DOHH2 (cell line): Measurements from ENCODE around the gene PRDM16.

ENCODE experiments used
- H3F3A ChIP-seq: fragments of 200-600 bp; sonication (generic), shearing (Covaris generic); 2 replicates; pipeline ENCODE4 v1.6.0; 2016; ENCODE audit warnings: antibody characterized with exemption, mild to moderate bottlenecking; ENCODE audit not compliant: control insufficient read depth, insufficient read depth
- H3K27ac ChIP-seq: fragments of 200-600 bp; sonication (generic); 2 replicates; pipeline ENCODE4 v1.5.1; 2014; ENCODE audit warnings: low read depth, mild to moderate bottlenecking, low read length, moderate library complexity
- H3K27me3 ChIP-seq: fragments of 200-600 bp; sonication (generic); 2 replicates; pipeline ENCODE4 v1.6.1; 2014; ENCODE audit warnings: mild to moderate bottlenecking, low read length, mixed read lengths; ENCODE audit not compliant: control insufficient read depth
- H3K36me3 ChIP-seq: fragments of 200-600 bp; sonication (generic); 2 replicates; pipeline ENCODE4 v1.6.1; 2014; ENCODE audit warnings: mild to moderate bottlenecking, low read length, moderate library complexity, mixed read lengths; ENCODE audit not compliant: control insufficient read depth
- H3K4me1 ChIP-seq: fragments of 200-600 bp; sonication (generic); 2 replicates; pipeline ENCODE4 v1.6.1; 2014; ENCODE audit warnings: mild to moderate bottlenecking, low read length, mixed read lengths; ENCODE audit not compliant: control insufficient read depth
- H3K4me2 ChIP-seq: fragments of 200-600 bp; sonication (generic); 2 replicates; pipeline ENCODE4 v1.6.0; 2014; ENCODE audit warnings: mild to moderate bottlenecking, low read length, moderate library complexity
- H3K4me3 ChIP-seq: fragments of 200-600 bp; sonication (generic); 2 replicates; pipeline ENCODE4 v1.5.1; 2014; ENCODE audit warnings: mild to moderate bottlenecking, low read length, mixed read lengths
- H3K79me2 ChIP-seq: fragments of 200-600 bp; sonication (generic); 2 replicates; pipeline ENCODE4 v1.6.1; 2014; ENCODE audit warnings: mild to moderate bottlenecking, low read length, mixed read lengths; ENCODE audit not compliant: control insufficient read depth
- H3K9me2 ChIP-seq: fragments of 200-600 bp; sonication (generic); replicated peaks from 2 replicates; pipeline ENCODE4 v1.6.1; 2014; ENCODE audit warnings: mild to moderate bottlenecking, low read length, mixed read lengths; ENCODE audit not compliant: control insufficient read depth
- H3K9me3 ChIP-seq: fragments of 200-600 bp; sonication (generic); 2 replicates; pipeline ENCODE4 v1.6.1; 2014; ENCODE audit warnings: antibody characterized with exemption, low read length, mixed read lengths; ENCODE audit not compliant: control insufficient read depth, insufficient read depth
- H4K20me1 ChIP-seq: fragments of 200-600 bp; sonication (generic); 2 replicates; pipeline ENCODE4 v1.6.0; 2014; ENCODE audit warnings: low read depth, mild to moderate bottlenecking, antibody characterized with exemption, low read length, moderate library complexity; ENCODE audit not compliant: control insufficient read depth, insufficient read depth
- CTCF ChIP-seq: fragments of 200-600 bp; sonication (generic); IDR thresholded peaks from one replicate; pipeline ENCODE4 v1.5.1; 2014; ENCODE audit warnings: antibody characterized with exemption, mild to moderate bottlenecking, low read depth, low read length; ENCODE audit not compliant: poor library complexity, severe bottlenecking
- EZH2phosphoT487 ChIP-seq: fragments of 200-600 bp; sonication (generic); IDR thresholded peaks from 2 replicates; pipeline ENCODE4 v1.6.1; 2017; ENCODE audit warnings: borderline replicate concordance, mild to moderate bottlenecking, antibody characterized with exemption, low read length, moderate library complexity, mixed read lengths

PRDM16 gene

GRCh38 chr1:3145532-3146325, 76.7 kb downstream of the PRDM16 start:
- no peak overlapping the region for H3K4me3 ChIP-seq
- no peak overlapping the region for H3K27ac ChIP-seq
- H3K79me2 ChIP-seq, result no peaks in the 10 kb centered on the region
- no peaks in the 10 kb centered on the region; the same call in 1 of the 2 replicates for H3K9me3 ChIP-seq
- no peaks in the 10 kb centered on the region for H4K20me1 ChIP-seq
- no peak overlapping the region for H3K4me2 ChIP-seq
- H3K36me3 ChIP-seq, result no peaks in the 10 kb centered on the region
- no peaks in the 10 kb centered on the region for H3K4me1 ChIP-seq
- H3F3A ChIP-seq, result no peaks in the 10 kb centered on the region
- no peak for TF ChIP-seq EZH2phosphoT487
- TF ChIP-seq CTCF, result no peak
- no peaks in the 10 kb centered on the region for H3K9me2 ChIP-seq
- H3K27me3 ChIP-seq, result no peaks in the 10 kb centered on the region

- no peaks in the 10 kb centered on the region; the same call in 1 of the 2 replicates for H3K9me3 ChIP-seq
- H3K4me1 ChIP-seq, result no peaks in the 10 kb centered on the region
- H3K4me2 ChIP-seq, result no peak overlapping the region
- no peaks in the 10 kb centered on the region for H3K27me3 ChIP-seq
- H3K27ac ChIP-seq, result no peak overlapping the region
- no peaks in the 10 kb centered on the region for H3K9me2 ChIP-seq
- no peaks in the 10 kb centered on the region for H3F3A ChIP-seq
- no peaks in the 10 kb centered on the region for H3K36me3 ChIP-seq
- H3K4me3 ChIP-seq, result no peak overlapping the region
- TF ChIP-seq EZH2phosphoT487 (no peak), CTCF (no peak)
- H3K79me2 ChIP-seq, result no peaks in the 10 kb centered on the region
- H4K20me1 ChIP-seq, result no peaks in the 10 kb centered on the region
These were observed 77.5 kb downstream of the PRDM16 start for GRCh38 chr1:3146458-3146857.

GRCh38 chr1:3146907-3147306, 77.9 kb downstream of the PRDM16 start:
- no peaks in the 10 kb centered on the region for H3K36me3 ChIP-seq
- H3K9me2 ChIP-seq, result no peaks in the 10 kb centered on the region
- no peak overlapping the region for H3K27ac ChIP-seq
- TF ChIP-seq EZH2phosphoT487 (no peak), CTCF (no peak)
- no peaks in the 10 kb centered on the region for H4K20me1 ChIP-seq
- H3F3A ChIP-seq, result no peaks in the 10 kb centered on the region
- no peaks in the 10 kb centered on the region for H3K79me2 ChIP-seq
- no peaks in the 10 kb centered on the region for H3K27me3 ChIP-seq
- H3K4me3 ChIP-seq, result no peak overlapping the region
- no peak overlapping the region for H3K4me2 ChIP-seq
- no peaks in the 10 kb centered on the region; the same call in 1 of the 2 replicates for H3K9me3 ChIP-seq
- no peaks in the 10 kb centered on the region for H3K4me1 ChIP-seq
